PC-3 (cell line): ENCODE measurements around the gene TAPT1. TPM values are rescaled to one million over a fixed set of nuclear protein-coding genes. Genes with fewer than 3 reads are reported as not detected.

Source experiments
- ATAC-seq: fragments of 200-7000 bp; cut with Tn5 transposase; 2 replicates; pipeline ENCODE4 v1.9.1; 2020; ENCODE audit warnings: mild to moderate bottlenecking, moderate library complexity
- BruUV-seq: library from RNA; stranded (reverse); fragments of 400-500 nt; replicated peaks from 2 replicates; lab custom pipeline; 2021; lab: Mats Ljungman, UMichigan
- CTCF ChIA-PET: fragments of 300-600 bp; sonication (Branson Sonifier 250); formaldehyde crosslinking; loops from one replicate; lab custom pipeline; 2022; ENCODE audit warnings: antibody characterized with exemption; lab: Charles Lee
- POLR2A ChIA-PET: fragments of 300-600 bp; sonication (Branson Sonifier 250); formaldehyde crosslinking; loops from one replicate; lab custom pipeline; 2022; ENCODE audit warnings: antibody characterized with exemption; ENCODE audit not compliant: unreplicated experiment; lab: Charles Lee
- DNase-seq: peaks from one replicate; pipeline ENCODE4 v3.0.0-alpha.2; 2015
- H2AFZ ChIP-seq: fragments of 300-600 bp; sonication (generic); 2 replicates; pipeline ENCODE4 v1.6.0; 2016; ENCODE audit warnings: antibody characterized with exemption, low read length
- H3F3A ChIP-seq: fragments of 300-600 bp; sonication (generic); one replicate; pipeline ENCODE4 v1.6.0; 2017; ENCODE audit warnings: antibody characterized with exemption, low read length, control low read depth, mild to moderate bottlenecking; ENCODE audit not compliant: unreplicated experiment
- H3K27ac ChIP-seq: fragments of 300-600 bp; sonication (generic); 2 replicates; pipeline ENCODE4 v1.5.1; 2016; ENCODE audit warnings: mild to moderate bottlenecking, low read length
- H3K27me3 ChIP-seq: fragments of 300-600 bp; sonication (generic); 2 replicates; pipeline ENCODE4 v1.6.1; 2016; ENCODE audit warnings: low read length, mixed read lengths
- H3K36me3 ChIP-seq: fragments of 300-600 bp; sonication (generic); 2 replicates; pipeline ENCODE4 v1.6.1; 2016; ENCODE audit warnings: low read depth, mixed run types, low read length, mixed read lengths
- H3K4me1 ChIP-seq: fragments of 300-600 bp; sonication (generic); 2 replicates; pipeline ENCODE4 v1.5.1; 2016; ENCODE audit warnings: low read length; ENCODE audit not compliant: insufficient read depth
- H3K4me2 ChIP-seq: fragments of 300-600 bp; sonication (generic); 2 replicates; pipeline ENCODE4 v1.6.0; 2016; ENCODE audit warnings: low read length
- H3K4me3 ChIP-seq: fragments of 300-600 bp; sonication (generic); 2 replicates; pipeline ENCODE4 v1.5.1; 2016; ENCODE audit warnings: mild to moderate bottlenecking, low read length, mixed read lengths
- H3K79me2 ChIP-seq: fragments of 300-600 bp; sonication (generic); 2 replicates; pipeline ENCODE4 v1.6.1; 2017; ENCODE audit warnings: low read length, mixed read lengths
- H3K9ac ChIP-seq: fragments of 300-600 bp; sonication (generic); 2 replicates; pipeline ENCODE4 v1.6.0; 2016; ENCODE audit warnings: mild to moderate bottlenecking, low read length
- H3K9me2 ChIP-seq: fragments of 300-600 bp; sonication (generic); replicated peaks from 2 replicates; pipeline ENCODE4 v1.6.1; 2016; ENCODE audit warnings: mixed run types, low read length, mixed read lengths
- H3K9me3 ChIP-seq: fragments of 300-600 bp; sonication (generic); 2 replicates; pipeline ENCODE4 v1.6.1; 2016; ENCODE audit warnings: low read length, mixed read lengths
- H4K20me1 ChIP-seq: fragments of 300-600 bp; sonication (generic); 2 replicates; pipeline ENCODE4 v1.6.1; 2016; ENCODE audit warnings: low read length, mixed read lengths
- CTCF ChIP-seq: fragments of 300-600 bp; sonication (generic); conservative IDR thresholded peaks from 2 replicates; pipeline ENCODE4 v1.5.1; 2017; ENCODE audit warnings: antibody characterized with exemption, low read depth, mild to moderate bottlenecking, low read length
- EZH2 ChIP-seq: fragments of 300-600 bp; sonication (generic); IDR thresholded peaks from one replicate; pipeline ENCODE4 v1.6.1; 2017; ENCODE audit warnings: antibody characterized with exemption, mild to moderate bottlenecking, low read length; ENCODE audit not compliant: unreplicated experiment
- EZH2phosphoT487 ChIP-seq: fragments of 300-600 bp; sonication (generic); IDR thresholded peaks from 2 replicates; pipeline ENCODE4 v1.6.1; 2018; ENCODE audit warnings: mild to moderate bottlenecking, antibody characterized with exemption, low read length, borderline replicate concordance
- intact Hi-C: fragments of 100-400 bp; cut with micrococcal nuclease; formaldehyde crosslinking; loops from 2 replicates; pipeline ENCODE4 v1.9.0; 2023
- total RNA-seq: library from RNA; depleted of rRNA; stranded (reverse); fragments of >200 nt; gene quantifications from 2 replicates; pipeline ENCODE4 v1.2.3, GENCODE V29; 2014

The TAPT1 gene
- total RNA-seq, 1 experiment from 2014 or later, result 8.7 TPM

- no peaks in the 10 kb centered on the region for H3K79me2 ChIP-seq
- H3K9me3 ChIP-seq, result no peaks in the 10 kb centered on the region
- H3F3A ChIP-seq, result no peaks in the 10 kb centered on the region
- H4K20me1 ChIP-seq, result no peaks in the 10 kb centered on the region
- H3K9ac ChIP-seq, result no peak overlapping the region
- H3K4me1 ChIP-seq, result peaks cover 13% of the 10 kb centered on the region
- DNase-seq (peak; percentile 67), ATAC-seq (peak; percentile 64)
- POLR2A ChIA-PET, result no interaction called here
- no TSS peak for BruUV-seq
- CTCF ChIA-PET, result interaction anchor here (0.5 to 1.5 kb wide), 5 partner anchors 59 to 463 kb away, joined by 3 to 10 read pairs (median 5); no protein-coding TSS in a partner anchor
- no peak overlapping the region for H3K4me2 ChIP-seq
- H3K27me3 ChIP-seq, result no peaks in the 10 kb centered on the region
- no peak overlapping the region for H3K4me3 ChIP-seq
- H3K27ac ChIP-seq, result no peak overlapping the region
- no peak overlapping the region for H2AFZ ChIP-seq
- TF ChIP-seq CTCF (peak; percentile 73), EZH2phosphoT487 (no peak), EZH2 (no peak)
- intact Hi-C loops, result loop anchor here (1.0 to 5.0 kb wide), 4 partner anchors 37 to 302 kb away; partner anchors contain the start of genes FGFBP2 and TAPT1
- H3K9me2 ChIP-seq, result no peaks in the 10 kb centered on the region
- no peaks in the 10 kb centered on the region for H3K36me3 ChIP-seq
Observed at GRCh38 chr4:16264798-16265197, 38.5 kb upstream of the TAPT1 start.

GRCh38 chr4:16263056-16263455 is 36.8 kb upstream of the TAPT1 start:
- H3K79me2 ChIP-seq, result no peaks in the 10 kb centered on the region
- no peak overlapping the region for H3K4me3 ChIP-seq
- no peak overlapping the region for H2AFZ ChIP-seq
- no peaks in the 10 kb centered on the region for H4K20me1 ChIP-seq
- no peaks in the 10 kb centered on the region for H3K36me3 ChIP-seq
- ATAC-seq (no peak), DNase-seq (no peak)
- no peak overlapping the region for H3K27ac ChIP-seq
- H3K4me2 ChIP-seq, result no peak overlapping the region
- H3K9me2 ChIP-seq, result no peaks in the 10 kb centered on the region
- no peaks in the 10 kb centered on the region for H3K4me1 ChIP-seq
- no peak overlapping the region for H3K9ac ChIP-seq
- ChIA-PET CTCF (interaction anchor here (1.0 kb wide), 1 partner anchor 66 kb away, joined by 3 read pairs; no protein-coding TSS in a partner anchor), POLR2A (no interaction called here)
- H3K27me3 ChIP-seq, result no peaks in the 10 kb centered on the region
- intact Hi-C loops, result loop anchor here (5.0 kb wide), 1 partner anchor 36 kb away; the partner anchor contains the start of gene TAPT1
- no peaks in the 10 kb centered on the region for H3K9me3 ChIP-seq
- H3F3A ChIP-seq, result no peaks in the 10 kb centered on the region
- TF ChIP-seq CTCF, result no peak
- no peak for TF ChIP-seq EZH2phosphoT487
- TF ChIP-seq EZH2, result no peak
- BruUV-seq, result no TSS peak

GRCh38 chr4:16262188-16262587 is 35.9 kb upstream of the TAPT1 start:
- TF ChIP-seq EZH2phosphoT487 (no peak), CTCF (no peak), EZH2 (no peak)
- POLR2A ChIA-PET, result no interaction called here
- Histone ChIP-seq H3K36me3 (no peaks in the 10 kb centered on the region), H3K4me1 (no peaks in the 10 kb centered on the region), H3K4me2 (no peak overlapping the region), H3K27me3 (no peaks in the 10 kb centered on the region), H3K9me3 (no peaks in the 10 kb centered on the region), H2AFZ (no peak overlapping the region), H3K9me2 (no peaks in the 10 kb centered on the region), H3K4me3 (no peak overlapping the region), H3K79me2 (no peaks in the 10 kb centered on the region), H4K20me1 (no peaks in the 10 kb centered on the region), H3K9ac (no peak overlapping the region), H3F3A (no peaks in the 10 kb centered on the region), H3K27ac (no peak overlapping the region)
- no TSS peak for BruUV-seq
- DNase-seq, result no peak
- ATAC-seq, result no peak
- CTCF ChIA-PET, result no interaction called here
- intact Hi-C loops, result loop anchor here (5.0 kb wide), 1 partner anchor 35 kb away; the partner anchor contains the start of gene TAPT1
